Activated B cell treated with CpG ODN at 0.5 μM for 24 hours (primary cell): ENCODE data around the gene TIAM1. TPM values are rescaled to one million over a fixed set of nuclear protein-coding genes. Genes with fewer than 3 reads are reported as not detected.

ENCODE experiments used
- ATAC-seq: fragments of 200-7000 bp; cut with Tn5 transposase; one replicate; pipeline ENCODE4 v1.10.0; 2021; ENCODE audit warnings: low read depth, mild to moderate bottlenecking, moderate library complexity
- CTCF ChIA-PET: fragments of 350-600 bp; sonication (Branson Sonifier 250); formaldehyde crosslinking; loops from one replicate; lab custom pipeline; 2021; ENCODE audit warnings: antibody characterized with exemption; lab: Charles Lee
- POLR2A ChIA-PET: fragments of 350-600 bp; sonication (Branson Sonifier 250); formaldehyde crosslinking; loops from one replicate; lab custom pipeline; 2021; ENCODE audit warnings: antibody characterized with exemption; lab: Charles Lee
- DNase-seq: peaks from one replicate; pipeline ENCODE4 v3.0.0; 2022
- H3K27ac Mint-ChIP-seq: one replicate; pipeline ENCODE4 v1.8.0; 2020; ENCODE audit warnings: mixed read lengths
- H3K27me3 Mint-ChIP-seq: one replicate; pipeline ENCODE4 v1.8.0; 2021; ENCODE audit warnings: mixed read lengths
- H3K36me3 Mint-ChIP-seq: one replicate; pipeline ENCODE4 v1.8.0; 2021; ENCODE audit warnings: low read depth, mixed read lengths
- H3K4me1 Mint-ChIP-seq: one replicate; pipeline ENCODE4 v1.8.0; 2021; ENCODE audit warnings: mixed read lengths
- H3K4me3 Mint-ChIP-seq: one replicate; pipeline ENCODE4 v1.8.0; 2020; ENCODE audit warnings: mild to moderate bottlenecking, mixed read lengths
- H3K9me3 Mint-ChIP-seq: one replicate; pipeline ENCODE4 v1.8.0; 2020; ENCODE audit warnings: mixed read lengths
- CTCF ChIP-seq: fragments of 200-600 bp; IDR thresholded peaks from one replicate; pipeline ENCODE4 v1.8.0; 2022; ENCODE audit warnings: antibody characterized with exemption, mild to moderate bottlenecking
- intact Hi-C: fragments of 100-400 bp; cut with micrococcal nuclease; formaldehyde crosslinking; loops from one replicate; pipeline ENCODE4 v1.15.1; 2024
- total RNA-seq: library from RNA; stranded (reverse); gene quantifications from 2 replicates; pipeline ENCODE4 v1.2.3, GENCODE V29; 2022

TIAM1 gene
- total RNA-seq, 1 donor from 2014 or later, result 0.84 TPM

DNA sequence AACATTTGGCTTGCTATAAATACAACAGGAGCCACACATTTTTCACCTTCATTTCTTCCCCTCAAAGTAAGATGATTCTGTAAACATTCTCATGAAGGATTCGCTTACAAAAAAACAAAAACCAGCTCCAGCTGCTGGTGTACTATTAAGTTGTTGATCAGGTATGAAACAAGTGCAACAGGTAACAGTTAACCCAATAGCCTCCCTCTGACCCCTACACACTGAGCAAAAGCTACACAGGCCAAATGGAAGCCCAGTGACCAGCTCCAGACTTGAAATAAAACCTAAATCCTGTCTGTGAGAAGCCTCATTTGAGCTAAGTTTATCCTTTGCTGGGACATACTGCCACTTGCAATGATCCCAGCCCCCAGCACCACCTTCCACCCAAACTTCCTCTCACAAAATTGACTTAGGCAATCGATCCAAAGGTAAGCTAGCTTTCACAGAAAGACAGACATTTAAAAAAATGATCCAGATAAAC, 991 bp downstream of the TIAM1 start:
- Mint-ChIP-seq H3K4me3 (no peak overlapping the region), H3K27me3 (peaks cover 35% of the 10 kb centered on the region), H3K4me1 (peaks cover 12% of the 10 kb centered on the region), H3K9me3 (no peaks in the 10 kb centered on the region), H3K36me3 (no peaks in the 10 kb centered on the region), H3K27ac (no peak overlapping the region)
- ChIA-PET POLR2A (interaction anchor here (0.5 to 1.2 kb wide), 2 partner anchors 16 to 1265 kb away, joined by 3 to 5 read pairs; no protein-coding TSS in a partner anchor), CTCF (no interaction called here)
- intact Hi-C loops, result loop anchor here (5.0 kb wide), 1 partner anchor 141 kb away; no protein-coding TSS in a partner anchor
- ATAC-seq (no peak), DNase-seq (no peak)
- TF ChIP-seq CTCF, result no peak

DNA sequence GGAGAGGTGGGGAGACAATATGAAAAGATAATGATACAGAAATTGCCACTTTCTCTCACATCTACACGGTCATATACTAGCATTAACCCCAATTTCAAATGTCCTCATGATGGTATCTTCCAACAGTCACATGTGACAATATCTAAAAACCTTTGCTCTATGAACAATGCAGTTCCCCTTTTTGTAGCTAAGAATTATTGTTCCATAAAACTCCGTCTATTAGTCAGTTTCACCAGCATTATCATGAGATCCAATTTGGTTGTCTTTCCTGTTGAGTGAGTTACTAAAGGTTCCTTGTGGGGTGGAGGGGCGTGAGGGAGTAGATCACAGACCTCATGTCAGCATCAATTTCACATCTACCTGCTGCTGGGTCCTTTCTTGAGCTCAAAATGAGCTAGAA, 1.7 kb downstream of the TIAM1 start:
- no peaks in the 10 kb centered on the region for H3K9me3 Mint-ChIP-seq
- no peak for ATAC-seq
- peaks cover 12% of the 10 kb centered on the region for H3K4me1 Mint-ChIP-seq
- no peak for DNase-seq
- ChIA-PET CTCF (no interaction called here), POLR2A (interaction anchor here (0.5 to 1.2 kb wide), 2 partner anchors 15 to 1265 kb away, joined by 3 to 5 read pairs; no protein-coding TSS in a partner anchor)
- no peak overlapping the region for H3K4me3 Mint-ChIP-seq
- no peaks in the 10 kb centered on the region for H3K36me3 Mint-ChIP-seq
- intact Hi-C loops, result loop anchor here (5.0 kb wide), 1 partner anchor 140 kb away; no protein-coding TSS in a partner anchor
- peaks cover 38% of the 10 kb centered on the region for H3K27me3 Mint-ChIP-seq
- H3K27ac Mint-ChIP-seq, result no peak overlapping the region
- TF ChIP-seq CTCF, result no peak

- no peak overlapping the region for H3K4me3 Mint-ChIP-seq
- peaks cover 41% of the 10 kb centered on the region for H3K27me3 Mint-ChIP-seq
- ATAC-seq, result no peak
Observed at GRCh38 chr21:31340942-31341487, 3.0 kb downstream of the TIAM1 start.

DNA sequence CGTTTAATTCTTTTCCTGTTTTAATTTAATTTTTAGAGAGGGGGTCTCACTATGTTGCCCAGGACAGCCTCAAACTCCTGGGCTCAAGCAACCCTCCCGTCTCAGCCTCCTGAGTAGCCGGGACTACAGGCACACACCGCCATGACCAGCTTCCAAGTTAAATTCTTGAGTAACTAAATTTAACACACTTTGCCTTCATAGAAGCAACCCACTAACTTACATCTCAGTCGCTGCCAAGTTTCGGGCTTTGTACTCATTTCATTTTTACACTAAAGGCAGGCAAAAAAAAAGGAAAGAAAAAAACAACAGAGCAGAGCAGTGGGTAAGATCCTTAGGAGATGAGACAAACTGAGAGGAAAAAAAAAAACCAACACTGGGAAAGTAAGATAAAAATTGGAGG, 3.5 kb downstream of the TIAM1 start:
- CTCF ChIA-PET, result no interaction called here
- TF ChIP-seq CTCF, result no peak
- ATAC-seq (no peak), DNase-seq (no peak)
- no peaks in the 10 kb centered on the region for H3K36me3 Mint-ChIP-seq
- H3K4me3 Mint-ChIP-seq, result no peak overlapping the region
- H3K27ac Mint-ChIP-seq, result no peak overlapping the region
- no peaks in the 10 kb centered on the region for H3K9me3 Mint-ChIP-seq
- H3K4me1 Mint-ChIP-seq, result peaks cover 12% of the 10 kb centered on the region
- POLR2A ChIA-PET, result no interaction called here
- intact Hi-C loops, result loop anchor here (5.0 kb wide), 1 partner anchor 138 kb away; no protein-coding TSS in a partner anchor
- peaks cover 41% of the 10 kb centered on the region for H3K27me3 Mint-ChIP-seq

More at GRCh38 chr21:31340942-31341487, 3.0 kb downstream of the TIAM1 start:
- no peak for DNase-seq
- ChIA-PET CTCF (no interaction called here), POLR2A (no interaction called here)
- TF ChIP-seq CTCF, result no peak
- no peaks in the 10 kb centered on the region for H3K36me3 Mint-ChIP-seq
- intact Hi-C loops, result loop anchor here (5.0 kb wide), 1 partner anchor 139 kb away; no protein-coding TSS in a partner anchor
- no peaks in the 10 kb centered on the region for H3K9me3 Mint-ChIP-seq
- H3K4me1 Mint-ChIP-seq, result peaks cover 12% of the 10 kb centered on the region
- H3K27ac Mint-ChIP-seq, result no peak overlapping the region

- ATAC-seq, result no peak
- Mint-ChIP-seq H3K27me3 (peaks cover 37% of the 10 kb centered on the region), H3K36me3 (no peaks in the 10 kb centered on the region), H3K4me3 (no peak overlapping the region), H3K9me3 (no peaks in the 10 kb centered on the region), H3K27ac (no peak overlapping the region), H3K4me1 (peaks cover 12% of the 10 kb centered on the region)
- ChIA-PET CTCF (no interaction called here), POLR2A (no interaction called here)
- TF ChIP-seq CTCF, result no peak
- DNase-seq, result no peak
- intact Hi-C loops, result loop anchor here (5.0 kb wide), 1 partner anchor 137 kb away; no protein-coding TSS in a partner anchor
Observed at GRCh38 chr21:31339721-31340120, 4.3 kb downstream of the TIAM1 start.
